B cell (primary cell): ENCODE data around the gene CCL15. TPM values are rescaled to one million over a fixed set of nuclear protein-coding genes. Genes with fewer than 3 reads are reported as not detected.

Experiments used
- ATAC-seq: fragments of 200-7000 bp; cut with Tn5 transposase; one replicate; pipeline ENCODE4 v1.10.0; 2021; ENCODE audit warnings: low read depth, mild to moderate bottlenecking, moderate number of reproducible peaks, moderate library complexity
- CTCF ChIA-PET: fragments of 350-600 bp; sonication (Branson Sonifier 250); formaldehyde crosslinking; loops from one replicate; lab custom pipeline; 2021; ENCODE audit warnings: antibody characterized with exemption, inconsistent platforms; lab: Charles Lee
- POLR2A ChIA-PET: fragments of 350-600 bp; sonication (Branson Sonifier 250); formaldehyde crosslinking; loops from one replicate; lab custom pipeline; 2021; ENCODE audit warnings: antibody characterized with exemption; lab: Charles Lee
- DNase-seq: peaks from one replicate; pipeline ENCODE4 v3.0.0; 2013
- H2AFZ ChIP-seq: 2 replicates; pipeline ENCODE4 v1.6.1; 2012; ENCODE audit warnings: mild to moderate bottlenecking, low read depth, low read length; ENCODE audit not compliant: insufficient read depth, poor library complexity, severe bottlenecking
- H3K27ac ChIP-seq, 2 donors: 1 replicate in 1 of 2; 2 replicates in 1 of 2; pipeline ENCODE4 v1.5.1; 2012 to 2013; ENCODE audit warnings: low read length in 2 of 2, mild to moderate bottlenecking in 2 of 2, moderate library complexity in 1 of 2
- H3K27me3 ChIP-seq, 4 experiments: fragments of 200-600 bp in 1 of 4; sonication (generic) in 1 of 4; replicated peaks in 1 of 4; 1 replicate in 2 of 4; 2 replicates in 2 of 4; pipeline versions ENCODE4 v1.6.1 to v1.7.0; 2013 to 2016; ENCODE audit warnings: low read length in 3 of 4, mild to moderate bottlenecking in 2 of 4, mixed read lengths in 1 of 4, moderate library complexity in 1 of 4; ENCODE audit not compliant: insufficient read depth in 4 of 4, control insufficient read depth in 3 of 4; ENCODE audit errors: control extremely low read depth in 1 of 4
- H3K36me3 ChIP-seq, 2 experiments: replicated peaks in 1 of 2; 1 replicate in 1 of 2; 2 replicates in 1 of 2; pipeline versions ENCODE4 v1.6.1 to v1.7.1; 2013; ENCODE audit warnings: low read length in 1 of 2; ENCODE audit not compliant: insufficient read depth in 2 of 2, control insufficient read depth in 1 of 2; ENCODE audit errors: control extremely low read depth in 1 of 2, extremely low read depth in 1 of 2
- H3K4me1 ChIP-seq, 2 donors: fragments of 200-600 bp in 1 of 2; sonication (generic) in 1 of 2; 1 replicate in 1 of 2; 2 replicates in 1 of 2; pipeline versions ENCODE4 v1.5.1 to v1.6.1; 2013 to 2017; ENCODE audit warnings: low read length in 2 of 2; ENCODE audit not compliant: control insufficient read depth in 2 of 2, insufficient read depth in 2 of 2
- H3K4me2 ChIP-seq: replicated peaks from 2 replicates; pipeline ENCODE3; 2012; ENCODE audit warnings: mild to moderate bottlenecking, low read depth, low read length; ENCODE audit not compliant: poor library complexity, severe bottlenecking
- H3K4me3 ChIP-seq, 5 experiments: fragments of 200-600 bp in 1 of 5; sonication (generic) in 1 of 5; 1 replicate in 3 of 5; 2 replicates in 2 of 5; pipeline versions ENCODE4 v1.5.1 to v1.7.0; 2011 to 2016; ENCODE audit warnings: low read length in 4 of 5, mild to moderate bottlenecking in 4 of 5, low read depth in 2 of 5, control low read depth in 1 of 5, moderate library complexity in 1 of 5; ENCODE audit not compliant: insufficient read depth in 1 of 5; ENCODE audit errors: control extremely low read depth in 1 of 5, extremely low read depth in 1 of 5
- H3K79me2 ChIP-seq: fragments of 200-600 bp; sonication (generic); one replicate; pipeline ENCODE4 v1.6.0; 2016; ENCODE audit warnings: low read length; ENCODE audit not compliant: control insufficient read depth, insufficient read depth
- H3K9ac ChIP-seq: fragments of 200-600 bp; sonication (generic); 2 replicates; pipeline ENCODE4 v1.6.1; 2017; ENCODE audit warnings: mild to moderate bottlenecking, low read length, moderate library complexity
- H3K9me3 ChIP-seq, 3 donors: one replicate each; pipeline versions ENCODE4 v1.6.1 to v1.7.1; 2013; ENCODE audit warnings: low read length in 2 of 3; ENCODE audit not compliant: control insufficient read depth in 2 of 3, insufficient read depth in 1 of 3; ENCODE audit errors: control extremely low read depth in 1 of 3
- H4K20me1 ChIP-seq: 2 replicates; pipeline ENCODE4 v1.6.0; 2012; ENCODE audit warnings: mild to moderate bottlenecking, low read length; ENCODE audit not compliant: insufficient read depth, control insufficient read depth, poor library complexity, severe bottlenecking
- H3K27ac Mint-ChIP-seq: one replicate; pipeline ENCODE4 v1.8.0; 2021; ENCODE audit warnings: mixed read lengths
- H3K27me3 Mint-ChIP-seq: one replicate; pipeline ENCODE4 v1.8.0; 2021; ENCODE audit warnings: mixed read lengths
- H3K4me1 Mint-ChIP-seq: one replicate; pipeline ENCODE4 v1.8.0; 2021; ENCODE audit warnings: mixed read lengths
- H3K4me3 Mint-ChIP-seq: one replicate; pipeline ENCODE4 v1.8.0; 2021; ENCODE audit warnings: mixed read lengths
- H3K9me3 Mint-ChIP-seq: one replicate; pipeline ENCODE4 v1.8.0; 2022; ENCODE audit warnings: mixed read lengths; ENCODE audit not compliant: insufficient read depth
- EZH2 ChIP-seq: IDR thresholded peaks from 2 replicates; pipeline ENCODE4 v1.6.1; 2012; ENCODE audit warnings: borderline replicate concordance, low read depth, mild to moderate bottlenecking, moderate library complexity, low read length; ENCODE audit not compliant: insufficient read depth, poor library complexity, severe bottlenecking
- WGBS: methylation state at CpG from one replicate; pipeline ENCODE4 v1.1.5; 2013; ENCODE audit warnings: missing lambda C conversion rate; ENCODE audit not compliant: insufficient coverage; 5-methylcytosine and 5-hydroxymethylcytosine counted together
- intact Hi-C: fragments of 100-400 bp; cut with micrococcal nuclease; formaldehyde crosslinking; loops from one replicate; pipeline ENCODE4 v1.10.0; 2022
- polyA plus RNA-seq: library from polyadenylated mRNA; depleted of rRNA; stranded (reverse); fragments of >200 nt; gene quantifications from 2 replicates; pipeline ENCODE4 v1.2.3, GENCODE V29; 2012
- total RNA-seq, 2 donors: library from RNA; stranded (reverse); fragments of 120-200 nt in 1 of 2; gene quantifications; 1 replicate in 1 of 2; 2 replicates in 1 of 2; pipeline versions ENCODE4 v1.2.3 to v1.2.4, GENCODE V29; 2013 to 2022
- TF ChIP-seq, protein P1 (sequence below): fragments of 200-600 bp; IDR thresholded peaks from one replicate; pipeline ENCODE4 v1.8.0; 2022; ENCODE audit warnings: antibody characterized with exemption, mild to moderate bottlenecking

Gene CCL15
- total and polyA plus RNA-seq, 2 donors (not counting 1 experiment from before 2014, with no cell fraction given): not detected

DNA sequence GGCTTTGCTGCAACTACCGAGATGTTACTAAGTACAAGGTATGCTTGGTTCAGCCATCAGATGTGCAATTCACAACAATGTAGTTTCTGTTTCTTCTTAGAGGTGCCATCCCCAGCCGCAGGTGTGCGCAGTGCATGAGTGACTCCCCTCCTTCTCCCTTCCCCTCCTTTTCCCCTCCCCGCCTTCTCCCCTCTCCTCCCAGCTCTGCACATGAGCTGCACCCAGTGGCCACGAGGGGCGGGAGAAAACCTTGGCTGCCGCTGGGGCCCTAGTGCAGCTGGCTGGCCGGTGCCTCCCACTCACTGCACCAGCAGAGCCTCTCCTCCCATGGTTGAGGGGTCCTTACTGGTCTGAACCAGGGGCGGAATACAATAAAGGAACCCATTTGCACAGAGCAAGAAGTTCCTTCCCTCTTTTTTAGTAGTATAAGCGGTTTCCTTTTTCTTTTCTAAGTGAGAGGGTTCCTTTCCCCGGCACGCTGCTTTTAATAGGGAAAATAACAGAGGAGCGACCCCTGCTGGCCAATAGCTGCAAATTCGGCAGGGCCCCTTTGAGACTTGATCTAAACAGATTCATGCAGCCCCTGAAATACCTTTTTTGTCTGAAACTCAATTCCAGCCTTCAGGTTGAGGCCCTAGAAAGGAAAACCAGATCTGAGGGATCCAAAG is 7.8 kb upstream of the CCL15 start:
- Mint-ChIP-seq H3K27ac (no peak overlapping the region), H3K4me1 (peaks cover 13% of the 10 kb centered on the region), H3K27me3 (peaks cover 6% of the 10 kb centered on the region), H3K4me3 (no peak overlapping the region), H3K9me3 (no peaks in the 10 kb centered on the region)
- no peaks in the 10 kb centered on the region for H3K27me3 ChIP-seq
- H3K79me2 ChIP-seq: no peaks in the 10 kb centered on the region
- H3K4me1 ChIP-seq: peaks cover 9 to 17% of the 10 kb centered on the region in 2 donors
- 67% methylated on average over 9 of the region's 14 CpGs for WGBS
- no peak overlapping the region for H2AFZ ChIP-seq
- TF ChIP-seq EZH2: no peak
- TF ChIP-seq, protein P1, sequence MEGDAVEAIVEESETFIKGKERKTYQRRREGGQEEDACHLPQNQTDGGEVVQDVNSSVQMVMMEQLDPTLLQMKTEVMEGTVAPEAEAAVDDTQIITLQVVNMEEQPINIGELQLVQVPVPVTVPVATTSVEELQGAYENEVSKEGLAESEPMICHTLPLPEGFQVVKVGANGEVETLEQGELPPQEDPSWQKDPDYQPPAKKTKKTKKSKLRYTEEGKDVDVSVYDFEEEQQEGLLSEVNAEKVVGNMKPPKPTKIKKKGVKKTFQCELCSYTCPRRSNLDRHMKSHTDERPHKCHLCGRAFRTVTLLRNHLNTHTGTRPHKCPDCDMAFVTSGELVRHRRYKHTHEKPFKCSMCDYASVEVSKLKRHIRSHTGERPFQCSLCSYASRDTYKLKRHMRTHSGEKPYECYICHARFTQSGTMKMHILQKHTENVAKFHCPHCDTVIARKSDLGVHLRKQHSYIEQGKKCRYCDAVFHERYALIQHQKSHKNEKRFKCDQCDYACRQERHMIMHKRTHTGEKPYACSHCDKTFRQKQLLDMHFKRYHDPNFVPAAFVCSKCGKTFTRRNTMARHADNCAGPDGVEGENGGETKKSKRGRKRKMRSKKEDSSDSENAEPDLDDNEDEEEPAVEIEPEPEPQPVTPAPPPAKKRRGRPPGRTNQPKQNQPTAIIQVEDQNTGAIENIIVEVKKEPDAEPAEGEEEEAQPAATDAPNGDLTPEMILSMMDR: peak; percentile 12
- peak; percentile 10 for DNase-seq
- no peak overlapping the region for H3K9ac ChIP-seq
- CTCF ChIA-PET: no interaction called here
- H4K20me1 ChIP-seq: no peaks in the 10 kb centered on the region
- no peak overlapping the region for H3K4me3 ChIP-seq
- no peaks in the 10 kb centered on the region for H3K36me3 ChIP-seq
- POLR2A ChIA-PET: no interaction called here
- intact Hi-C loops: no loop called here
- H3K4me2 ChIP-seq: peak overlapping the region; percentile 2
- peaks cover 0 to 45% (median 8%) of the 10 kb centered on the region in 3 donors for H3K9me3 ChIP-seq
- peak; percentile 21 for ATAC-seq
- H3K27ac ChIP-seq: no peak overlapping the region

DNA sequence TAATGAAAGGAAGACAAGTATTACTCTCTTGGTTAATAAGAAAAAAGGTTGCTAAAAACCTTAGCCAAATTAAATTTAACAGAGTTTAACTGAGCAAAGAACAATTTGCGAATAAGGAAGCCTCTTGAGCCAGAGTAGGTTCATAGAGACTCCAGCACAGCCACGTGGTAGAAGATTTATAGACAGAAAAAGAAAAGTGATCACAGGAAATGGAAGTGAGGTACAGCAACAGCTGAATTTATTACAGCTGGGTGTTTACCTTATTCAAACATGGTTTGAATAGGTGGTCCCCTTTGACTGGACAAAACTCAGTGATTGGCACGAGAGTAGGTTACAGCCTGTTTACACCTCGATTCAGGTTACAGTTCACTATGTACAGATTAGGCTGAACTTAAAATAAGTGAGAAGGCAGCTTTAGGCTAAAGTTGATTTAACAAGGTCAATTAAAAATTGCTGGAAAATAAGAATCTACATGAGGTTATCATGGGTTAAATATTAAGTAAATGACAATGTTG is 3.3 kb upstream of the CCL15 start:
- H3K9me3 Mint-ChIP-seq: no peaks in the 10 kb centered on the region
- 13% methylated on average over 3 of the region's 4 CpGs for WGBS
- H3K27me3 ChIP-seq: no peaks in the 10 kb centered on the region

More for the DNA sequence above, 3.3 kb upstream of the CCL15 start:
- TF ChIP-seq EZH2: no peak
- TF ChIP-seq, protein P1: no peak
- H3K27me3 Mint-ChIP-seq: peaks cover 18% of the 10 kb centered on the region
- ATAC-seq (no peak), DNase-seq (peak; percentile 10)
- Histone ChIP-seq H3K27ac (no peak overlapping the region), H3K36me3 (no peaks in the 10 kb centered on the region), H3K4me3 (no peak overlapping the region), H3K9me3 (peaks cover 0 to 20% (median 7%) of the 10 kb centered on the region in 3 donors), H3K4me1 (peaks cover 14 to 17% of the 10 kb centered on the region in 2 donors), H4K20me1 (no peaks in the 10 kb centered on the region), H3K79me2 (no peaks in the 10 kb centered on the region), H3K4me2 (peak overlapping the region; percentile 23), H3K9ac (peak overlapping the region; percentile 9), H2AFZ (peak overlapping the region; percentile 37)
- H3K4me3 Mint-ChIP-seq: no peak overlapping the region
- CTCF ChIA-PET: interaction anchor here (0.8 to 2.2 kb wide), 4 partner anchors 29 to 478 kb away, joined by 3 to 8 read pairs (median 6); no protein-coding TSS in a partner anchor
- intact Hi-C loops: no loop called here
- peaks cover 18% of the 10 kb centered on the region for H3K4me1 Mint-ChIP-seq
- POLR2A ChIA-PET: no interaction called here
- no peak overlapping the region for H3K27ac Mint-ChIP-seq
